Esophagus squamous epithelium (tissue), 4 donors: ENCODE data around the gene PRPH.
"Not testable (repeated sequence)": the region's sequence is repeated elsewhere in the genome, so short reads cannot be mapped to it uniquely, and the experiment has no call there.

Experiments used
- CTCF ChIP-seq, 6 experiments: fragments of 450-650 bp in 4 of 6; fragments of 200-600 bp in 2 of 6; sonication (generic) in 2 of 6; IDR thresholded peaks; one replicate each; pipeline ENCODE4 v1.5.1; 2016 to 2019; ENCODE audit warnings: antibody characterized with exemption in 6 of 6, mild to moderate bottlenecking in 4 of 6, moderate library complexity in 4 of 6
- POLR2A ChIP-seq, 4 donors: fragments of 450-650 bp; IDR thresholded peaks; one replicate each; pipeline ENCODE4 v1.6.1; 2017; ENCODE audit warnings: antibody characterized with exemption in 4 of 4, mild to moderate bottlenecking in 4 of 4, moderate library complexity in 3 of 4

GRCh38 chr12:49257508-49258184, 37.3 kb upstream of the PRPH start:
- not testable (repeated sequence) for TF ChIP-seq CTCF, POLR2A (IDR thresholded peaks at IDR 0.05)
